ENCODE results near the gene SMG7.

The SMG7 gene

GRCh38 chr1:183470961-183471742 is 1.1 kb upstream of the SMG7 start:
- peak; percentile 80 to 86 for DNase-seq

GRCh38 chr1:183471743-183472487 is 384 bp upstream of the SMG7 start:
- peak; percentile 96 to 98 for DNase-seq

- DNase-seq: no peak
These were observed 878 bp downstream of the SMG7 start for GRCh38 chr1:183473217-183473536.

GRCh38 chr1:183476081-183476480 is 3.8 kb downstream of the SMG7 start:
- no peak for DNase-seq

- DNase-seq: no peak
These were observed 5.9 kb downstream of the SMG7 start for GRCh38 chr1:183477986-183478781.

GRCh38 chr1:183480971-183481441 is 8.7 kb downstream of the SMG7 start:
- DNase-seq: no peak

- no peak for DNase-seq
These were observed 10.9 kb downstream of the SMG7 start for GRCh38 chr1:183483224-183483623.

- no peak for DNase-seq
These were observed 12.0 kb downstream of the SMG7 start for GRCh38 chr1:183484254-183484653.

- DNase-seq: no peak
These were observed 12.6 kb downstream of the SMG7 start for GRCh38 chr1:183484851-183485250.

- DNase-seq: no peak
These were observed 15.6 kb downstream of the SMG7 start for GRCh38 chr1:183487674-183488442.

GRCh38 chr1:183490932-183491331 is 18.6 kb downstream of the SMG7 start:
- no peak for DNase-seq

GRCh38 chr1:183493540-183494245 is 21.4 kb downstream of the SMG7 start:
- no peak for DNase-seq

- no peak for DNase-seq
These were observed 23.1 kb downstream of the SMG7 start for GRCh38 chr1:183495420-183495819.

GRCh38 chr1:183497218-183497617 is 24.9 kb downstream of the SMG7 start:
- no peak for DNase-seq

- no peak for DNase-seq
These were observed 26.2 kb downstream of the SMG7 start for GRCh38 chr1:183498342-183498991.

- no peak for DNase-seq
These were observed 33.3 kb downstream of the SMG7 start for GRCh38 chr1:183505454-183506089.

- no peak for DNase-seq
These were observed 34.3 kb downstream of the SMG7 start for GRCh38 chr1:183506561-183506960.

GRCh38 chr1:183508694-183509093 is 36.4 kb downstream of the SMG7 start:
- DNase-seq: no peak

- no peak for DNase-seq
These were observed 40.2 kb downstream of the SMG7 start for GRCh38 chr1:183512450-183512849.

- peak in 1 of 2 experiments; percentile 52 for DNase-seq
These were observed 41.9 kb downstream of the SMG7 start for GRCh38 chr1:183514235-183514634.

All from NCI-H1930 (cell line).